Measurements from ENCODE around the gene WAPL.

WAPL gene

DNA sequence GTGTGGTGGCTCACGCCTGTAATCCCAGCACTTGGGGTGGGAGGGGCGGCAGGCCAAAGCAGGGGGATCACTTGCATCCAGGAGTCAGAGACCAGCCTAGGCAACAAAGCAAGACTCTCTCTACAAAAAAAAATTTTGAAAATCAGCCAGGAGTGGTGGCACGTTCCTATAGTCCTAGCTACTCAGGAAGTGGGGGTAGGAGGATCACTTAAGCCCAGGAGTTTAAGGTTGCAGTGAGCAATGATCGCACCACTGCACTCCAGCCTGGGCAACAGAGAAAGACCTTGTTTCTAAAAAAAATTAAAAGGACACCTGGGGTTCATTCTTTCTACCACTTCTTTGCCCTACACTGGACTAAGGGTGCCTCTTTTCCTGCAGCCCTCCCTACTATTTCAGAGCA is 15.1 kb downstream of the WAPL start:
- Histone ChIP-seq H3F3A (ENCODE audit: insufficient read depth, low read length) (no peaks in the 10 kb centered on the region), H3K4me1 (ENCODE audit: insufficient read depth, low read length, severe bottlenecking) (peaks cover 40% of the 10 kb centered on the region), H3K9me2 (ENCODE audit: low read depth, low read length) (no peaks in the 10 kb centered on the region), H4K20me1 (ENCODE audit: insufficient read depth, low read length) (no peaks in the 10 kb centered on the region), H3K79me2 (ENCODE audit: insufficient read depth, low read length) (peaks cover 82% of the 10 kb centered on the region), H3K9ac (ENCODE audit: low read length) (no peak overlapping the region), H3K9me3 (ENCODE audit: low read length) (no peaks in the 10 kb centered on the region), H3K36me3 (ENCODE audit: insufficient read depth, low read length) (peaks cover 61% of the 10 kb centered on the region), H3K4me3 (ENCODE audit: low read depth, low read length, poor library complexity, severe bottlenecking) (no peak overlapping the region), H3K27me3 (ENCODE audit: insufficient read depth, low read length) (no peaks in the 10 kb centered on the region), H2AFZ (ENCODE audit: low read length) (no peak overlapping the region), H3K27ac (ENCODE audit: low read depth, low read length, poor library complexity, severe bottlenecking) (peak overlapping the region; percentile 57), H3K4me2 (ENCODE audit: low read length) (peak overlapping the region; percentile 45; the same call in 1 of the 2 replicates)
- TF ChIP-seq, protein P1, sequence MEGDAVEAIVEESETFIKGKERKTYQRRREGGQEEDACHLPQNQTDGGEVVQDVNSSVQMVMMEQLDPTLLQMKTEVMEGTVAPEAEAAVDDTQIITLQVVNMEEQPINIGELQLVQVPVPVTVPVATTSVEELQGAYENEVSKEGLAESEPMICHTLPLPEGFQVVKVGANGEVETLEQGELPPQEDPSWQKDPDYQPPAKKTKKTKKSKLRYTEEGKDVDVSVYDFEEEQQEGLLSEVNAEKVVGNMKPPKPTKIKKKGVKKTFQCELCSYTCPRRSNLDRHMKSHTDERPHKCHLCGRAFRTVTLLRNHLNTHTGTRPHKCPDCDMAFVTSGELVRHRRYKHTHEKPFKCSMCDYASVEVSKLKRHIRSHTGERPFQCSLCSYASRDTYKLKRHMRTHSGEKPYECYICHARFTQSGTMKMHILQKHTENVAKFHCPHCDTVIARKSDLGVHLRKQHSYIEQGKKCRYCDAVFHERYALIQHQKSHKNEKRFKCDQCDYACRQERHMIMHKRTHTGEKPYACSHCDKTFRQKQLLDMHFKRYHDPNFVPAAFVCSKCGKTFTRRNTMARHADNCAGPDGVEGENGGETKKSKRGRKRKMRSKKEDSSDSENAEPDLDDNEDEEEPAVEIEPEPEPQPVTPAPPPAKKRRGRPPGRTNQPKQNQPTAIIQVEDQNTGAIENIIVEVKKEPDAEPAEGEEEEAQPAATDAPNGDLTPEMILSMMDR (IDR thresholded peaks at IDR 0.05; ENCODE audit: low read length) = no peak
- no peak for TF ChIP-seq EZH2 (IDR thresholded peaks at IDR 0.05; ENCODE audit: borderline replicate concordance, low read length)

DNA sequence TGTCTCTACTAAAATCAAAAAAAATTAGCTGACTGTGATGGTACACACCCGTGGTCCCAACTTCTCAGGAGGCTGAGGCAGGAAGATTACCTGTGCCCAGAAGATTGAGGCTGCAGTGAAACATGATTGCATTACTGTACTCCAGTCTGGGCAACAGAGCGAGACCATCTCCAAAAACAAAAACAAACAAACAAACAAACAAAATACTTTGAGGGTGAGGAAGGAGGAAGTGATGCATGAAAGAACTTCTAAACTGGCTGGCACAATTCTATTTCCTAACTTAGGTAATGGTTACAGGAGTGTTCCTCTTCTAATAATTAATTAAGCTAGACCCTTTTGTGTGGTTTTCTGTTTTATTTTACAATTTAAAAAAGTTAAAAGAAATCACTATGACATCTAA is 15.5 kb downstream of the WAPL start:
- H3F3A ChIP-seq (ENCODE audit: insufficient read depth, low read length) = no peaks in the 10 kb centered on the region
- no peak overlapping the region for H3K9ac ChIP-seq (ENCODE audit: low read length)
- TF ChIP-seq EZH2 (IDR thresholded peaks at IDR 0.05; ENCODE audit: borderline replicate concordance, low read length) = no peak
- TF ChIP-seq, protein P1 (IDR thresholded peaks at IDR 0.05; ENCODE audit: low read length) = no peak
- H3K4me3 ChIP-seq (ENCODE audit: low read depth, low read length, poor library complexity, severe bottlenecking) = no peak overlapping the region
- H2AFZ ChIP-seq (ENCODE audit: low read length) = no peak overlapping the region
- no peaks in the 10 kb centered on the region for H3K9me3 ChIP-seq (ENCODE audit: low read length)
- H3K27ac ChIP-seq (ENCODE audit: low read depth, low read length, poor library complexity, severe bottlenecking) = peak overlapping the region; percentile 57
- H3K79me2 ChIP-seq (ENCODE audit: insufficient read depth, low read length) = peaks cover 82% of the 10 kb centered on the region
- peaks cover 38% of the 10 kb centered on the region for H3K4me1 ChIP-seq (ENCODE audit: insufficient read depth, low read length, severe bottlenecking)
- H3K27me3 ChIP-seq (ENCODE audit: insufficient read depth, low read length) = no peaks in the 10 kb centered on the region
- peaks cover 2% of the 10 kb centered on the region; the same call in 1 of the 2 replicates for H4K20me1 ChIP-seq (ENCODE audit: insufficient read depth, low read length)
- no peaks in the 10 kb centered on the region for H3K9me2 ChIP-seq (ENCODE audit: low read depth, low read length)
- peak overlapping the region; percentile 45; the same call in 1 of the 2 replicates for H3K4me2 ChIP-seq (ENCODE audit: low read length)
- peaks cover 60% of the 10 kb centered on the region for H3K36me3 ChIP-seq (ENCODE audit: insufficient read depth, low read length)

DNA sequence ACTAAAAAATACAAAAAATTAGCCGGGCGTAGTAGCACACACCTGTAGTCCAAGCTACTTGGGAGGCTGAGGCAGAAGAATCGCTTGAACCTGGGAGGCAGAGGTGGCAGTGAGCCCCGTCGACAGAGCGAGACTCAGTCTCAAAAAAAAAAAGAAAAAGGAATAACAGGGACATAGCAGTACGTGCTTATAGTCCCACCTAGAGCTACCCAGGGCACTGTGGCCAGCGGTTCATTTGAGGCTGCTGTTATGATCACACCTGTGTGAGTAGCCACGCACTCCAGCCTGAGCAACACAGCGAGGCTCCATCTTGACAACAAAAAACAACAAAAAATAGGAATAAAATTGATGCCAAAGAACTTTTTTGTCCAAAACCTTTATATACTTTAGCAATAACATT is 17.1 kb downstream of the WAPL start:
- Histone ChIP-seq H3K4me3 (ENCODE audit: low read depth, low read length, poor library complexity, severe bottlenecking) (no peak overlapping the region), H3K4me1 (ENCODE audit: insufficient read depth, low read length, severe bottlenecking) (peaks cover 38% of the 10 kb centered on the region), H3K27ac (ENCODE audit: low read depth, low read length, poor library complexity, severe bottlenecking) (no peak overlapping the region), H3K9ac (ENCODE audit: low read length) (no peak overlapping the region), H2AFZ (ENCODE audit: low read length) (no peak overlapping the region), H4K20me1 (ENCODE audit: insufficient read depth, low read length) (peaks cover 3% of the 10 kb centered on the region; the same call in 1 of the 2 replicates), H3K36me3 (ENCODE audit: insufficient read depth, low read length) (peaks cover 63% of the 10 kb centered on the region), H3F3A (ENCODE audit: insufficient read depth, low read length) (no peaks in the 10 kb centered on the region), H3K79me2 (ENCODE audit: insufficient read depth, low read length) (peaks cover 88% of the 10 kb centered on the region), H3K9me3 (ENCODE audit: low read length) (no peaks in the 10 kb centered on the region), H3K9me2 (ENCODE audit: low read depth, low read length) (no peaks in the 10 kb centered on the region), H3K27me3 (ENCODE audit: insufficient read depth, low read length) (no peaks in the 10 kb centered on the region), H3K4me2 (ENCODE audit: low read length) (no peak overlapping the region)
- TF ChIP-seq EZH2 (IDR thresholded peaks at IDR 0.05; ENCODE audit: borderline replicate concordance, low read length) = no peak

DNA sequence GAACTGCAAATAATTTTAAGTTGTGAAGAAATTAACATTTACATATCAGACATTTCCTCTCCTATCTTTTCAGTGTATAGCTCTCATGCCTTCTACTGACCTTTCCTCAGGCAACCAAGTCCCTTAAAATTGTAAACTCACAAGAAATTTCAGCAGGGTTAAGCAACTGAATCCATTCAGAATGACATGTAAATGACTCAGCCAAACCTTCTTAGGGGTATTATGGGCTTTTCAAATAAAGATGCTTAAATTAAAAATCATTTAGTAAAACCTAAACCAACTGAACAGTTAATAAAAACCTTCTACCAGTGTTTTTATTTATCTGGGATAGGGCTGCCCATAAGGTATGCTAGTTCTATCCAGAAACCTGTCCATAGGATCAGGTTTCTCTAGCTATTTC is 20.7 kb downstream of the WAPL start:
- Histone ChIP-seq H3K79me2 (ENCODE audit: insufficient read depth, low read length) (peaks cover 91% of the 10 kb centered on the region), H3K4me3 (ENCODE audit: low read depth, low read length, poor library complexity, severe bottlenecking) (no peak overlapping the region), H3K4me1 (ENCODE audit: insufficient read depth, low read length, severe bottlenecking) (peaks cover 11% of the 10 kb centered on the region), H3K9me3 (ENCODE audit: low read length) (no peaks in the 10 kb centered on the region), H3F3A (ENCODE audit: insufficient read depth, low read length) (no peaks in the 10 kb centered on the region), H4K20me1 (ENCODE audit: insufficient read depth, low read length) (peaks cover 3% of the 10 kb centered on the region; the same call in 1 of the 2 replicates), H3K27ac (ENCODE audit: low read depth, low read length, poor library complexity, severe bottlenecking) (no peak overlapping the region), H3K4me2 (ENCODE audit: low read length) (no peak overlapping the region), H3K27me3 (ENCODE audit: insufficient read depth, low read length) (no peaks in the 10 kb centered on the region), H3K36me3 (ENCODE audit: insufficient read depth, low read length) (peaks cover 91% of the 10 kb centered on the region), H3K9ac (ENCODE audit: low read length) (no peak overlapping the region), H2AFZ (ENCODE audit: low read length) (no peak overlapping the region), H3K9me2 (ENCODE audit: low read depth, low read length) (no peaks in the 10 kb centered on the region)
- TF ChIP-seq EZH2 (IDR thresholded peaks at IDR 0.05; ENCODE audit: borderline replicate concordance, low read length) = no peak
- TF ChIP-seq, protein P1 (IDR thresholded peaks at IDR 0.05; ENCODE audit: low read length) = no peak
